Breast epithelium (tissue), 4 donors: ENCODE data around the gene PRSS36. TPM values are rescaled to one million over a fixed set of nuclear protein-coding genes. Genes with fewer than 3 reads are reported as not detected.
A peak's percentile ranks its signal among the peaks of the same experiment; 100 is the strongest.

Source experiments
- DNase-seq, 2 donors: peaks; one replicate each; pipeline ENCODE4 v3.0.0-alpha.2; 2019; ENCODE audit warnings: low spot score in 2 of 2
- H3K27ac ChIP-seq, 2 donors: fragments of 200-600 bp; sonication (generic) in 1 of 2; one replicate each; pipeline ENCODE4 v1.5.1; 2016 to 2019; ENCODE audit warnings: mild to moderate bottlenecking in 1 of 2
- H3K27me3 ChIP-seq, 2 donors: fragments of 200-600 bp; sonication (generic) in 1 of 2; one replicate each; pipeline versions ENCODE4 v1.5.1 to v1.6.0; 2017 to 2019; ENCODE audit warnings: control low read depth in 1 of 2, mild to moderate bottlenecking in 1 of 2
- H3K36me3 ChIP-seq: fragments of 200-600 bp; one replicate; pipeline ENCODE4 v1.5.1; 2019
- H3K4me1 ChIP-seq, 2 donors: fragments of 200-600 bp; sonication (generic); one replicate each; pipeline ENCODE4 v1.5.1; 2016 to 2019; ENCODE audit warnings: control low read depth in 1 of 2
- H3K4me3 ChIP-seq, 3 donors: fragments of 200-600 bp; sonication (generic); 1 replicate in 2 of 3; 2 replicates in 1 of 3; pipeline ENCODE4 v1.5.1; 2016 to 2019; ENCODE audit warnings: mild to moderate bottlenecking in 3 of 3, moderate library complexity in 2 of 3
- H3K9me3 ChIP-seq, 2 donors: fragments of 200-600 bp; sonication (generic) in 1 of 2; one replicate each; pipeline ENCODE4 v1.5.1; 2016 to 2019; ENCODE audit warnings: control low read depth in 1 of 2
- CTCF ChIP-seq, 3 donors: fragments of 450-650 bp; IDR thresholded peaks; one replicate each; pipeline ENCODE4 v1.5.1; 2016 to 2017; ENCODE audit warnings: antibody characterized with exemption in 3 of 3, mild to moderate bottlenecking in 3 of 3, moderate library complexity in 3 of 3
- POLR2A ChIP-seq: fragments of 450-650 bp; IDR thresholded peaks from one replicate; pipeline ENCODE4 v1.6.1; 2016; ENCODE audit warnings: antibody characterized with exemption, mild to moderate bottlenecking, moderate library complexity
- POLR2AphosphoS5 ChIP-seq, 3 donors: sonication (generic); formaldehyde crosslinking; IDR thresholded peaks; one replicate each; pipeline ENCODE4 v1.6.1; 2017; ENCODE audit warnings: antibody characterized with exemption in 3 of 3
- intact Hi-C: fragments of 100-400 bp; cut with DNase I; formaldehyde crosslinking; loops from one replicate; pipeline ENCODE4 v1.15.1; 2023; ENCODE audit warnings: low total_unique reads
- total RNA-seq, 3 donors: library from RNA; depleted of rRNA; stranded (reverse); fragments of >200 nt; gene quantifications; one replicate each; pipeline ENCODE4 v1.1.0, GENCODE V29; 2016

PRSS36 gene
- total RNA-seq, 3 donors from 2014 or later, result 0.98 to 8.3 (median 2.0) TPM

DNA sequence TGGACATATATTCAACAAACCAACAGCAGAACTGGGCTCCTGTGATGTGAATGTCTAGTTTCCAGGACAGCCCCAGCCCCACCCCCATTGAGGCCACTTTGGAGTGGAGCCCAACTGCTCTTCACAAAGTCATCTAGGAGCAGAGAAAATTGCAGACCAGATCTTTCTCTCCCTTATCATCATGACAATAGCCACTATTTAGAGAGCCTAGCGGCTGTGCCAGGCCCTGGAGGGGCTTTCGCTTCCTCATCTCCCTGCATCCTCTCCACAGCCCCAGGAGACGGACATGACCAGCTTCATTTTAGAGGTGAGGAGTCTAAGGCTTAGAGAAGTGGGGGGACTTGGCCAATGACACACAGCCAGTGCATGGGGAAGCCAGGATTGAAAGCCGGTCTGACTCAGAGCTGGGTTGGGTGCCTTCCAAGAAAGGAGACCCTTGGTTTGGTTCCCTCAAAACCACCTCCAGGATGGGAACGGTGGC, 15.7 kb downstream of the PRSS36 start:
- no peaks in the 10 kb centered on the region for H3K9me3 ChIP-seq
- peak overlapping the region in 2 of 3 donors; percentile 68 to 73 for H3K4me3 ChIP-seq
- H3K4me1 ChIP-seq, result peaks cover 4 to 48% of the 10 kb centered on the region in 2 donors
- TF ChIP-seq POLR2AphosphoS5 (IDR thresholded peaks at IDR 0.05), result no peak
- no peak for DNase-seq
- intact Hi-C loops, result no loop called here
- no peaks in the 10 kb centered on the region for H3K27me3 ChIP-seq
- peak overlapping the region; percentile 95 for H3K27ac ChIP-seq
- H3K36me3 ChIP-seq, result no peaks in the 10 kb centered on the region

DNA sequence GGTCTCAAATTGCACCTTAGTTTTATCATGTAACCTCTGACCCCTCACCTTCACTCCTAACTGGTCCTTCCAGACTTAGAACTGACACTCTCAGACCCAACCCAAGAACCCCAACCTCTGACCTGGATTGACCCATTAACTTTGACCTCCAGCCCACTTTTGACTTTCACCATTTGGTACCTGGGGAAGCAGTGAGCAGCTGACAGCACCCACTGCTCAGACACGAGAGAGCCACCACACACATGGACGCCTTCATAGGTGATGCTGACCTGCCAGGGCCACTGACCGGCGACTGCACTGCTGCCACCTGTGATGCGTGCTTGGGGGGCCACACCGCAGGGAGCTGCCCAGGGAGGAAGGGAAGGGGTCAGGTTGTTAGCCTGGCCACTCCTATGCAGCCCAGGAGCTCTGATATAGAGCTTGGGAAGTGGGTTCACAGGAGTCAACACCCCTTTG, 16.8 kb downstream of the PRSS36 start:
- Histone ChIP-seq H3K36me3 (no peaks in the 10 kb centered on the region), H3K4me3 (peak overlapping the region in 1 of 3 donors; percentile 68), H3K4me1 (peaks cover 4 to 50% of the 10 kb centered on the region in 2 donors), H3K27me3 (no peaks in the 10 kb centered on the region), H3K9me3 (no peaks in the 10 kb centered on the region), H3K27ac (peak overlapping the region; percentile 95)
- intact Hi-C loops, result no loop called here
- DNase-seq, result no peak
- TF ChIP-seq CTCF (IDR thresholded peaks at IDR 0.05) (no peak), POLR2A (no peak), POLR2AphosphoS5 (IDR thresholded peaks at IDR 0.05) (no peak)

DNA sequence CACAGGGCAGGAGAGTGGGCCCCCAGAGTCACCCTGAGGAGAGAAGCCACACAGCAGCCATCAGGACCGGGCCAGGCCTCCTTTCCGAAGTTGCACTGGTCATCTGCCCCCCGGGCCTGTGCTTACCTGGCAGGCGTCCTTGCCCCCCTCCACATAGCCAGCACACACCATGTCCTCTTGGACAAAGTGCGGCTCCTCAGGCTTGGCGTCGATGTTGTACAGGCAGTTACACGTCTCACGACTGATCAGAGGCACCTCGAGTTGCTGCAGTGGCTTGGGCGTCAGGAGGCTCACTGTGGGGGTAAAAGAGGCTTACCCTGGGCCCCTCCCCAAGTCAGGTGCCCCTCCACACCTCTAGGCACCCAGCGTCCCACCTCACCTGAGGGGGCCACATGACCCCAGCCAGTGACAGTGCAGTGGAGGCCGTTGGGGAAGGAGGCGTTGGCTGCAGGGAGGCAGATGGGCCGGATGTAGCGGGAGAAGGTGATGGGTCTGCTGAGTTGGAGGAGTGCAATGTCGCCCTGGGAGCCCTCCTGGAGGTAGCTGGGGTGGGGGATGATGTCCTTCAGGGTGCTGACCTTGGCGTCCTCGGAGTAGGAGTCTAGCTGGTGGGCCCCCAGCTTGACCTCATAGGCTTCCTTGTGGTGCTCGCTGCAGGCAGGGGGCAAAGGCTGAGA, 17.4 kb downstream of the PRSS36 start:
- no peak for TF ChIP-seq POLR2A
- no peak for TF ChIP-seq CTCF (IDR thresholded peaks at IDR 0.05)
- no peak for TF ChIP-seq POLR2AphosphoS5 (IDR thresholded peaks at IDR 0.05)
- intact Hi-C loops, result no loop called here
- H3K27ac ChIP-seq, result peak overlapping the region; percentile 95

DNA sequence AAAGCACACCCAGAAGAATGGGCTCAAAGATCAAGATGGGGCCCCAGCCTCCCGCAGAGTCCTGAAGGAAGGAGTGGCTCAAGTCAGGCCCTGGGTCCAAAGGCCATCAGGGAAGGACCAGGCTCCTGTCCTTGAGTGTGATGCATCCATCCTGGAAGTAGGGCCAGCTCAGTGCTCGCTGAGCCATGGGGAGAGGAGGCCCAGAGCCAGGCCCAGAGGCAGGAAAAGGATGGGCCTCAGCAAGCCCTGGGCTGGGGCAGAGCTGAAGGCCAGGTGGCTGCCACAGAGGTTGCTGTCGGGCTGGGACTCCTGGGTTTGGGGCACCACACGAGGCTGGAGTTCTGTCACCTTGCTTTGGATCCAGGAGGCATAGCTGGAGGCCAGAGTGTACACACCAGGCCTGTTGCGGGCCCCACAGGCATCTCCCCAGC, 18.0 kb downstream of the PRSS36 start:
- H3K36me3 ChIP-seq, result no peaks in the 10 kb centered on the region
- no peaks in the 10 kb centered on the region for H3K27me3 ChIP-seq
- DNase-seq, result no peak
- H3K4me1 ChIP-seq, result peaks cover 4 to 58% of the 10 kb centered on the region in 2 donors
- intact Hi-C loops, result no loop called here
- H3K9me3 ChIP-seq, result no peaks in the 10 kb centered on the region
- no peak overlapping the region for H3K4me3 ChIP-seq
- H3K27ac ChIP-seq, result peak overlapping the region; percentile 95
- TF ChIP-seq CTCF (IDR thresholded peaks at IDR 0.05), result no peak
- TF ChIP-seq POLR2A, result no peak
- TF ChIP-seq POLR2AphosphoS5 (IDR thresholded peaks at IDR 0.05), result no peak

More for the DNA sequence above, 17.4 kb downstream of the PRSS36 start:
- Histone ChIP-seq H3K4me3 (no peak overlapping the region), H3K9me3 (no peaks in the 10 kb centered on the region), H3K36me3 (no peaks in the 10 kb centered on the region), H3K4me1 (peaks cover 4 to 54% of the 10 kb centered on the region in 2 donors), H3K27me3 (no peaks in the 10 kb centered on the region)
- DNase-seq, result no peak

DNA sequence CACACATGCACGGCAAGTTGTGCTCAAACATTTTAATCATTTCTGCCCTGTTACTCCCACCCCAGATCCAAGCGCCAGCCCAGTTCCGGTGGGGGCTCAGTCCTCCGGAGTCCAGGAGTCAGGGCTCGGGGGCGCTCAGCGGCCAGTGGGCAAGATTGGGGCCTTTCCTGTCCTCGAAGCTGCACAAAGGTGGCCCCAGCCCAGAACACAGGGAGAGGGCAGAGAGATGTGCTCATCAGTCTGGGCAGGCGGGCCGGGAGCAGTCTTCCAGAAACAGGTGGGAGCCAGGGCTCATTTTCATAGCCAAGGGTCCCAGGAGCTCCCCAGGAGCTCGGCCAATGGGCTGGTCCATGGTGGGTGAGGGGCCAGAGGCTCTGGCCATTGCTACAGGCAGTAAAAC, 18.4 kb downstream of the PRSS36 start:
- intact Hi-C loops, result no loop called here

More for the DNA sequence above, 18.4 kb downstream of the PRSS36 start:
- TF ChIP-seq POLR2A, result no peak
- TF ChIP-seq POLR2AphosphoS5 (IDR thresholded peaks at IDR 0.05), result no peak
- TF ChIP-seq CTCF (IDR thresholded peaks at IDR 0.05), result no peak
- no peak overlapping the region for H3K4me3 ChIP-seq
- H3K9me3 ChIP-seq, result no peaks in the 10 kb centered on the region
- peak overlapping the region; percentile 95 for H3K27ac ChIP-seq
- H3K27me3 ChIP-seq, result no peaks in the 10 kb centered on the region
- H3K4me1 ChIP-seq, result peaks cover 4 to 58% of the 10 kb centered on the region in 2 donors
- H3K36me3 ChIP-seq, result no peaks in the 10 kb centered on the region
- DNase-seq, result no peak
